ACC112 (cell line): ENCODE measurements around the gene STRBP.
A peak's percentile ranks its signal among the peaks of the same experiment; 100 is the strongest.

ENCODE experiments used
- H2AFZ ChIP-seq: fragments of 200-600 bp; sonication (generic); one replicate; pipeline ENCODE4 v1.6.0; 2017; ENCODE audit warnings: antibody characterized with exemption, low read length; ENCODE audit not compliant: unreplicated experiment
- H3K27ac ChIP-seq: fragments of 200-600 bp; sonication (generic); 2 replicates; pipeline ENCODE4 v1.5.1; 2014; ENCODE audit warnings: low read depth, mild to moderate bottlenecking, antibody characterized with exemption, low read length, moderate library complexity
- H3K27me3 ChIP-seq: fragments of 200-600 bp; sonication (generic); 2 replicates; pipeline ENCODE4 v1.6.1; 2014; ENCODE audit warnings: mild to moderate bottlenecking, antibody characterized with exemption, low read length, moderate library complexity, mixed read lengths; ENCODE audit not compliant: insufficient read depth
- H3K36me3 ChIP-seq: fragments of 200-600 bp; sonication (generic); 2 replicates; pipeline ENCODE4 v1.6.1; 2016; ENCODE audit warnings: mild to moderate bottlenecking, antibody characterized with exemption, low read length, moderate library complexity, mixed read lengths; ENCODE audit not compliant: insufficient read depth
- H3K4me1 ChIP-seq: fragments of 200-600 bp; sonication (generic); one replicate; pipeline ENCODE4 v1.6.1; 2016; ENCODE audit warnings: low read length, mixed read lengths; ENCODE audit not compliant: insufficient read depth, unreplicated experiment, control insufficient read depth
- H3K4me3 ChIP-seq: fragments of 200-600 bp; sonication (generic); 2 replicates; pipeline ENCODE4 v1.5.1; 2014; ENCODE audit warnings: mild to moderate bottlenecking, low read depth, low read length
- H3K79me2 ChIP-seq: fragments of 200-600 bp; sonication (generic); one replicate; pipeline ENCODE4 v1.6.0; 2016; ENCODE audit warnings: low read length; ENCODE audit not compliant: control insufficient read depth, unreplicated experiment, insufficient read depth

STRBP gene

GRCh38 chr9:123228967-123229366 lies 39.4 kb downstream of the STRBP start:
- H3K4me1 ChIP-seq: peaks cover 6% of the 10 kb centered on the region
- no peak overlapping the region for H2AFZ ChIP-seq
- H3K4me3 ChIP-seq: no peak overlapping the region
- peaks cover 15% of the 10 kb centered on the region for H3K27me3 ChIP-seq
- no peaks in the 10 kb centered on the region for H3K36me3 ChIP-seq
- no peaks in the 10 kb centered on the region for H3K79me2 ChIP-seq
- H3K27ac ChIP-seq: no peak overlapping the region

- no peaks in the 10 kb centered on the region for H3K79me2 ChIP-seq
- no peak overlapping the region for H3K27ac ChIP-seq
- H2AFZ ChIP-seq: no peak overlapping the region
- H3K4me1 ChIP-seq: peaks cover 6% of the 10 kb centered on the region
- H3K36me3 ChIP-seq: no peaks in the 10 kb centered on the region
- peaks cover 7% of the 10 kb centered on the region for H3K27me3 ChIP-seq
- no peak overlapping the region for H3K4me3 ChIP-seq
These were observed 42.4 kb downstream of the STRBP start for GRCh38 chr9:123225995-123226394.

- H3K27me3 ChIP-seq: peaks cover under 1% of the 10 kb centered on the region; the same call in 1 of the 2 replicates
- no peaks in the 10 kb centered on the region for H3K79me2 ChIP-seq
- peaks cover 6% of the 10 kb centered on the region for H3K4me1 ChIP-seq
- H3K27ac ChIP-seq: no peak overlapping the region
- H2AFZ ChIP-seq: no peak overlapping the region
- no peaks in the 10 kb centered on the region for H3K36me3 ChIP-seq
- no peak overlapping the region for H3K4me3 ChIP-seq
These were observed 43.0 kb downstream of the STRBP start for GRCh38 chr9:123225374-123225813.

- no peaks in the 10 kb centered on the region for H3K27me3 ChIP-seq
- peaks cover 16% of the 10 kb centered on the region for H3K4me1 ChIP-seq
- H2AFZ ChIP-seq: no peak overlapping the region
- H3K36me3 ChIP-seq: no peaks in the 10 kb centered on the region
- no peaks in the 10 kb centered on the region for H3K79me2 ChIP-seq
- H3K27ac ChIP-seq: no peak overlapping the region
- H3K4me3 ChIP-seq: no peak overlapping the region
These were observed 48.3 kb downstream of the STRBP start for GRCh38 chr9:123220127-123220526.

GRCh38 chr9:123218831-123219230 lies 49.6 kb downstream of the STRBP start:
- H3K27me3 ChIP-seq: no peaks in the 10 kb centered on the region
- H3K27ac ChIP-seq: no peak overlapping the region
- H3K36me3 ChIP-seq: no peaks in the 10 kb centered on the region
- no peak overlapping the region for H3K4me3 ChIP-seq
- H3K4me1 ChIP-seq: peaks cover 12% of the 10 kb centered on the region
- H3K79me2 ChIP-seq: no peaks in the 10 kb centered on the region
- H2AFZ ChIP-seq: no peak overlapping the region

GRCh38 chr9:123217128-123217654 lies 51.2 kb downstream of the STRBP start:
- H3K27me3 ChIP-seq: no peaks in the 10 kb centered on the region
- H2AFZ ChIP-seq: peak overlapping the region; percentile 66
- H3K27ac ChIP-seq: no peak overlapping the region
- H3K4me3 ChIP-seq: 0 out of 2 replicates have a peak overlapping the region, but pooled peaks have one; percentile 29
- H3K4me1 ChIP-seq: peaks cover 12% of the 10 kb centered on the region
- no peaks in the 10 kb centered on the region for H3K36me3 ChIP-seq
- H3K79me2 ChIP-seq: no peaks in the 10 kb centered on the region

GRCh38 chr9:123216251-123216797 lies 52.1 kb downstream of the STRBP start:
- Histone ChIP-seq H3K79me2 (no peaks in the 10 kb centered on the region), H3K4me3 (no peak overlapping the region), H3K36me3 (no peaks in the 10 kb centered on the region), H3K27me3 (no peaks in the 10 kb centered on the region), H2AFZ (no peak overlapping the region), H3K4me1 (peaks cover 12% of the 10 kb centered on the region), H3K27ac (no peak overlapping the region)

- no peaks in the 10 kb centered on the region for H3K79me2 ChIP-seq
These were observed 57.3 kb downstream of the STRBP start for GRCh38 chr9:123211081-123211480.

GRCh38 chr9:123208626-123209174 lies 59.7 kb downstream of the STRBP start:
- H3K79me2 ChIP-seq: no peaks in the 10 kb centered on the region
- no peak overlapping the region for H3K4me3 ChIP-seq

More at GRCh38 chr9:123211081-123211480, 57.3 kb downstream of the STRBP start:
- no peak overlapping the region for H3K27ac ChIP-seq
- peaks cover 8% of the 10 kb centered on the region for H3K27me3 ChIP-seq
- no peaks in the 10 kb centered on the region for H3K36me3 ChIP-seq
- no peaks in the 10 kb centered on the region for H3K4me1 ChIP-seq
- no peak overlapping the region for H2AFZ ChIP-seq
- no peak overlapping the region for H3K4me3 ChIP-seq

GRCh38 chr9:123206065-123206464 lies 62.3 kb downstream of the STRBP start:
- no peak overlapping the region for H3K4me3 ChIP-seq
- no peak overlapping the region for H2AFZ ChIP-seq
- no peaks in the 10 kb centered on the region for H3K79me2 ChIP-seq
- no peaks in the 10 kb centered on the region for H3K4me1 ChIP-seq
- no peaks in the 10 kb centered on the region for H3K36me3 ChIP-seq
- peaks cover 27% of the 10 kb centered on the region for H3K27me3 ChIP-seq
- H3K27ac ChIP-seq: no peak overlapping the region

More at GRCh38 chr9:123208626-123209174, 59.7 kb downstream of the STRBP start:
- Histone ChIP-seq H2AFZ (no peak overlapping the region), H3K27me3 (peaks cover 21% of the 10 kb centered on the region), H3K27ac (no peak overlapping the region), H3K36me3 (no peaks in the 10 kb centered on the region), H3K4me1 (no peaks in the 10 kb centered on the region)

GRCh38 chr9:123201083-123201482 lies 67.3 kb downstream of the STRBP start:
- no peaks in the 10 kb centered on the region for H3K36me3 ChIP-seq
- no peaks in the 10 kb centered on the region for H3K4me1 ChIP-seq
- H2AFZ ChIP-seq: no peak overlapping the region
- peaks cover 22% of the 10 kb centered on the region for H3K27me3 ChIP-seq
- H3K4me3 ChIP-seq: no peak overlapping the region
- no peak overlapping the region for H3K27ac ChIP-seq
- H3K79me2 ChIP-seq: no peaks in the 10 kb centered on the region
